GM15510 (cell line): ENCODE measurements around the gene FBP2.

Experiments
- POLR2A ChIP-seq: IDR thresholded peaks from 3 replicates; pipeline ENCODE4 v1.6.1; 2011; ENCODE audit warnings: borderline replicate concordance; ENCODE audit not compliant: insufficient read length; ENCODE audit errors: extremely low read depth

The FBP2 gene

GRCh38 chr9:94613003-94613402 lies 19.4 kb upstream of the FBP2 start:
- TF ChIP-seq POLR2A = no peak

- no peak for TF ChIP-seq POLR2A
Observed at GRCh38 chr9:94612071-94612470, 18.4 kb upstream of the FBP2 start.

GRCh38 chr9:94611638-94612068 lies 18.0 kb upstream of the FBP2 start:
- no peak for TF ChIP-seq POLR2A

GRCh38 chr9:94610181-94610606 lies 16.6 kb upstream of the FBP2 start:
- TF ChIP-seq POLR2A = no peak

GRCh38 chr9:94607423-94607691 lies 13.7 kb upstream of the FBP2 start:
- TF ChIP-seq POLR2A = no peak

GRCh38 chr9:94606646-94607422 lies 13.2 kb upstream of the FBP2 start:
- TF ChIP-seq POLR2A = no peak

- no peak for TF ChIP-seq POLR2A
Observed at GRCh38 chr9:94603259-94604160, 9.9 kb upstream of the FBP2 start.

GRCh38 chr9:94602666-94603065 lies 9.0 kb upstream of the FBP2 start:
- no peak for TF ChIP-seq POLR2A

GRCh38 chr9:94600715-94601114 lies 7.1 kb upstream of the FBP2 start:
- TF ChIP-seq POLR2A = no peak

- no peak for TF ChIP-seq POLR2A
Observed at GRCh38 chr9:94600258-94600657, 6.6 kb upstream of the FBP2 start.

GRCh38 chr9:94599102-94599501 lies 5.5 kb upstream of the FBP2 start:
- TF ChIP-seq POLR2A = no peak

GRCh38 chr9:94591876-94592275 lies 1.7 kb downstream of the FBP2 start:
- no peak for TF ChIP-seq POLR2A

- TF ChIP-seq POLR2A = no peak
Observed at GRCh38 chr9:94588681-94589080, 4.9 kb downstream of the FBP2 start.

GRCh38 chr9:94586814-94587213 lies 6.8 kb downstream of the FBP2 start:
- no peak for TF ChIP-seq POLR2A

- no peak for TF ChIP-seq POLR2A
Observed at GRCh38 chr9:94586316-94586715, 7.3 kb downstream of the FBP2 start.

GRCh38 chr9:94584555-94584954 lies 9.1 kb downstream of the FBP2 start:
- no peak for TF ChIP-seq POLR2A
